ENCODE measurements around the gene UBAP2L.

DNA sequence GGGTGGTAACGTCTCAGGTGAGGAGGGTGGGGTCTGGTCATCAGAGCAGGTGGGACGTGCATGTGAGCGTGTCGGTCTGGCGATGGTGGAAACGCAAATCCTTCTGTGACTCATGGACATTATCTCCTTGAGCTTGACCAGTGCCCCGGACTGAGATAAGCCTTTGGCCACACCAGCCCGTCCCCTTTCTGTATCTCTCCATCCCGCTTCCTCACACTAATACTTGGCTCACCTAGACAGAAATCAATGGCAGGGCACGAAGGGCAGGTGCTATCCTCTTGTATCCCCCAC, 92.3 kb downstream of the UBAP2L start:
- TF ChIP-seq, protein P1, sequence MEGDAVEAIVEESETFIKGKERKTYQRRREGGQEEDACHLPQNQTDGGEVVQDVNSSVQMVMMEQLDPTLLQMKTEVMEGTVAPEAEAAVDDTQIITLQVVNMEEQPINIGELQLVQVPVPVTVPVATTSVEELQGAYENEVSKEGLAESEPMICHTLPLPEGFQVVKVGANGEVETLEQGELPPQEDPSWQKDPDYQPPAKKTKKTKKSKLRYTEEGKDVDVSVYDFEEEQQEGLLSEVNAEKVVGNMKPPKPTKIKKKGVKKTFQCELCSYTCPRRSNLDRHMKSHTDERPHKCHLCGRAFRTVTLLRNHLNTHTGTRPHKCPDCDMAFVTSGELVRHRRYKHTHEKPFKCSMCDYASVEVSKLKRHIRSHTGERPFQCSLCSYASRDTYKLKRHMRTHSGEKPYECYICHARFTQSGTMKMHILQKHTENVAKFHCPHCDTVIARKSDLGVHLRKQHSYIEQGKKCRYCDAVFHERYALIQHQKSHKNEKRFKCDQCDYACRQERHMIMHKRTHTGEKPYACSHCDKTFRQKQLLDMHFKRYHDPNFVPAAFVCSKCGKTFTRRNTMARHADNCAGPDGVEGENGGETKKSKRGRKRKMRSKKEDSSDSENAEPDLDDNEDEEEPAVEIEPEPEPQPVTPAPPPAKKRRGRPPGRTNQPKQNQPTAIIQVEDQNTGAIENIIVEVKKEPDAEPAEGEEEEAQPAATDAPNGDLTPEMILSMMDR (IDR thresholded peaks at IDR 0.05), result no peak
- TF ChIP-seq POLR2A (IDR thresholded peaks at IDR 0.05) (no peak), EP300 (IDR thresholded peaks at IDR 0.05) (no peak), POLR2AphosphoS5 (IDR thresholded peaks at IDR 0.05) (no peak)

All from sigmoid colon (tissue), 4 donors.